ENCODE data around the gene ERC2. TPM values are rescaled to one million over a fixed set of nuclear protein-coding genes. Genes with fewer than 3 reads are reported as not detected.
"Not testable (repeated sequence)": the region's sequence is repeated elsewhere in the genome, so short reads cannot be mapped to it uniquely, and the experiment has no call there.

ERC2 gene
- total RNA-seq, 2 donors from 2014 or later, result 16.1 to 22.8 TPM

- Mint-ChIP-seq H3K36me3 (ENCODE audit: low read depth) (no peaks in the 10 kb centered on the region), H3K4me1 (peaks cover 5% of the 10 kb centered on the region), H3K27ac (no peak overlapping the region), H3K4me3 (no peak overlapping the region), H3K9me3 (no peaks in the 10 kb centered on the region), H3K27me3 (ENCODE audit: insufficient read depth) (no peaks in the 10 kb centered on the region)
- Histone ChIP-seq H3K36me3 (ENCODE audit: control insufficient read depth, insufficient read depth, low read length) (no peaks in the 10 kb centered on the region), H3K9me3 (ENCODE audit: control insufficient read depth, low read length) (no peaks in the 10 kb centered on the region), H3K27me3 (ENCODE audit: control insufficient read depth, insufficient read depth, low read length, poor library complexity, severe bottlenecking) (no peaks in the 10 kb centered on the region), H3K4me1 (ENCODE audit: control insufficient read depth, insufficient read depth, low read length) (no peaks in the 10 kb centered on the region), H3K27ac (ENCODE audit: low read depth, low read length) (no peak overlapping the region), H3K4me3 (ENCODE audit: low read length) (no peak overlapping the region), H3K9ac (ENCODE audit: extremely low read depth, low read length, poor library complexity, severe bottlenecking) (no peak overlapping the region)
- 93 to 98% methylated on average over 2 of the region's 2 CpGs for WGBS, 2 experiments (ENCODE audit: insufficient coverage in 1 of 2, insufficient read length in 1 of 2)
- TF ChIP-seq, protein P1, sequence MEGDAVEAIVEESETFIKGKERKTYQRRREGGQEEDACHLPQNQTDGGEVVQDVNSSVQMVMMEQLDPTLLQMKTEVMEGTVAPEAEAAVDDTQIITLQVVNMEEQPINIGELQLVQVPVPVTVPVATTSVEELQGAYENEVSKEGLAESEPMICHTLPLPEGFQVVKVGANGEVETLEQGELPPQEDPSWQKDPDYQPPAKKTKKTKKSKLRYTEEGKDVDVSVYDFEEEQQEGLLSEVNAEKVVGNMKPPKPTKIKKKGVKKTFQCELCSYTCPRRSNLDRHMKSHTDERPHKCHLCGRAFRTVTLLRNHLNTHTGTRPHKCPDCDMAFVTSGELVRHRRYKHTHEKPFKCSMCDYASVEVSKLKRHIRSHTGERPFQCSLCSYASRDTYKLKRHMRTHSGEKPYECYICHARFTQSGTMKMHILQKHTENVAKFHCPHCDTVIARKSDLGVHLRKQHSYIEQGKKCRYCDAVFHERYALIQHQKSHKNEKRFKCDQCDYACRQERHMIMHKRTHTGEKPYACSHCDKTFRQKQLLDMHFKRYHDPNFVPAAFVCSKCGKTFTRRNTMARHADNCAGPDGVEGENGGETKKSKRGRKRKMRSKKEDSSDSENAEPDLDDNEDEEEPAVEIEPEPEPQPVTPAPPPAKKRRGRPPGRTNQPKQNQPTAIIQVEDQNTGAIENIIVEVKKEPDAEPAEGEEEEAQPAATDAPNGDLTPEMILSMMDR (conservative IDR thresholded peaks at IDR 0.05), result no peak
- DNase-seq, result no peak
Observed at GRCh38 chr3:56023546-56023945, 444.7 kb downstream of the ERC2 start.

DNA sequence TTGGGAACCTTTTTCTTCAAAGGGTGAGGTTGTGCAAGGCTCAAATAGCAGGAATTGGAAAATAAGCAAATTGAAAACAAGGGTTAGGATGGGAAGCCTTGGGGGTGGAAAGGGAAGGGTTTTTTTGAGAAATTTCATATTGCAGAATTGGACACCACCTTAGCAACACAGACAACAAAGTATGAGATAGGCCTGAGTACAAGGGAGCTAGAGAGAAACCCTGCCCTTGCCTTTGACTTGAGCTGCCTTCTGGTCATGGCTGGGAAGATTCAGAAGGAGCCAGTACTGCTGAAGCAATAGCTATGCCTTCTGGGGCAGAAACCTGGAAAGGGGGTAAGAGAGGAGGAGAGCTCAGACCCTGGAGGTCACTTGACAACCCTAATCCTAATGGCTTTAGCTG, 445.6 kb downstream of the ERC2 start:
- Mint-ChIP-seq H3K9me3 (no peaks in the 10 kb centered on the region), H3K4me1 (peaks cover 5% of the 10 kb centered on the region), H3K27me3 (ENCODE audit: insufficient read depth) (no peaks in the 10 kb centered on the region), H3K4me3 (no peak overlapping the region), H3K27ac (no peak overlapping the region), H3K36me3 (ENCODE audit: low read depth) (no peaks in the 10 kb centered on the region)
- Histone ChIP-seq H3K9me3 (ENCODE audit: control insufficient read depth, low read length) (no peaks in the 10 kb centered on the region), H3K4me1 (ENCODE audit: control insufficient read depth, insufficient read depth, low read length) (no peaks in the 10 kb centered on the region), H3K9ac (ENCODE audit: extremely low read depth, low read length, poor library complexity, severe bottlenecking) (no peak overlapping the region), H3K27ac (ENCODE audit: low read depth, low read length) (no peak overlapping the region), H3K27me3 (ENCODE audit: control insufficient read depth, insufficient read depth, low read length, poor library complexity, severe bottlenecking) (no peaks in the 10 kb centered on the region), H3K36me3 (ENCODE audit: control insufficient read depth, insufficient read depth, low read length) (no peaks in the 10 kb centered on the region), H3K4me3 (ENCODE audit: low read length) (no peak overlapping the region)
- TF ChIP-seq, protein P1 (conservative IDR thresholded peaks at IDR 0.05), result no peak
- no peak for DNase-seq

GRCh38 chr3:56019490-56020146, 448.6 kb downstream of the ERC2 start:
- TF ChIP-seq, protein P1 (conservative IDR thresholded peaks at IDR 0.05), result no peak
- peaks cover 3% of the 10 kb centered on the region for H3K36me3 Mint-ChIP-seq (ENCODE audit: low read depth)

DNA sequence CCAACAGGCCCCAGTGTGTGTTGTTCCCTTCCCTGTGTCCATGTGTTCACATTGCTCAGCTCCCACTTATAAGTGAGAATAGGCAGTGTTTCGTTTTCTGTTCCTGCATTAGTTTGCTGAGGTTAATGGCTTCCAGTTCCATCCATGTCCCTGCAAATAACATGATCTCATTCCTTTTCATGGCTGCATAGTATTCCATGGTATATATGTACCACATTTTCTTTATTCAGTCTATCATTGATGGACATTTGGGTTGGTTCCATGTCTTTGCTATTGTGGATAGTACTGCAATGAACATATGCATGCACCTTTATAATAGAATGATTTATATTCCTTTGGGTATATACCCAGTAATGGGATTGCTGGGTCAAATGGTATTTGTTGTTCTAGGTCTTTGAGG, 452.9 kb downstream of the ERC2 start:
- not testable (repeated sequence) for H3K4me3 ChIP-seq (ENCODE audit: low read length); H3K4me1 Mint-ChIP-seq; H3K27me3 Mint-ChIP-seq (ENCODE audit: insufficient read depth); H3K27me3 ChIP-seq (ENCODE audit: control insufficient read depth, insufficient read depth, low read length, poor library complexity, severe bottlenecking); H3K4me3 Mint-ChIP-seq; H3K4me1 ChIP-seq (ENCODE audit: control insufficient read depth, insufficient read depth, low read length); DNase-seq; H3K9me3 Mint-ChIP-seq; H3K9me3 ChIP-seq (ENCODE audit: control insufficient read depth, low read length); H3K27ac Mint-ChIP-seq; H3K27ac ChIP-seq (ENCODE audit: low read depth, low read length); H3K36me3 ChIP-seq (ENCODE audit: control insufficient read depth, insufficient read depth, low read length); H3K36me3 Mint-ChIP-seq (ENCODE audit: low read depth); H3K9ac ChIP-seq (ENCODE audit: extremely low read depth, low read length, poor library complexity, severe bottlenecking)
- WGBS, 2 experiments (ENCODE audit: insufficient coverage in 1 of 2, insufficient read length in 1 of 2), result 88% methylated on average over 1 of the region's 1 CpG

More at GRCh38 chr3:56019490-56020146, 448.6 kb downstream of the ERC2 start:
- 68 to 88% methylated on average over 3 to 4 of the region's 4 CpGs for WGBS, 2 experiments (ENCODE audit: insufficient coverage in 1 of 2, insufficient read length in 1 of 2)
- Mint-ChIP-seq H3K27ac (no peak overlapping the region), H3K4me3 (no peak overlapping the region), H3K4me1 (peaks cover 5% of the 10 kb centered on the region), H3K9me3 (peaks cover 3% of the 10 kb centered on the region), H3K27me3 (ENCODE audit: insufficient read depth) (no peaks in the 10 kb centered on the region)
- Histone ChIP-seq H3K4me1 (ENCODE audit: control insufficient read depth, insufficient read depth, low read length) (no peaks in the 10 kb centered on the region), H3K9me3 (ENCODE audit: control insufficient read depth, low read length) (no peaks in the 10 kb centered on the region), H3K27me3 (ENCODE audit: control insufficient read depth, insufficient read depth, low read length, poor library complexity, severe bottlenecking) (no peaks in the 10 kb centered on the region), H3K9ac (ENCODE audit: extremely low read depth, low read length, poor library complexity, severe bottlenecking) (no peak overlapping the region), H3K4me3 (ENCODE audit: low read length) (no peak overlapping the region), H3K36me3 (ENCODE audit: control insufficient read depth, insufficient read depth, low read length) (no peaks in the 10 kb centered on the region), H3K27ac (ENCODE audit: low read depth, low read length) (no peak overlapping the region)
- no peak for DNase-seq
